NCI-H748 (cell line): ENCODE results near the gene SPEM2.
"Not testable (repeated sequence)": the region's sequence is repeated elsewhere in the genome, so short reads cannot be mapped to it uniquely, and the experiment has no call there.

Source experiments
- DNase-seq: peaks from one replicate; lab custom pipeline; 2025; ENCODE audit not compliant: unreplicated experiment; lab: John Stamatoyannopoulos, UW

Gene SPEM2

GRCh38 chr17:7468804-7469389 is 43.5 kb downstream of the SPEM2 start:
- no peak for DNase-seq

- DNase-seq = not testable (repeated sequence)
Observed at GRCh38 chr17:7469843-7470242, 44.4 kb downstream of the SPEM2 start.

- not testable (repeated sequence) for DNase-seq
Observed at GRCh38 chr17:7470457-7470973, 45.1 kb downstream of the SPEM2 start.

- DNase-seq = no peak
Observed at GRCh38 chr17:7471729-7472128, 46.3 kb downstream of the SPEM2 start.

GRCh38 chr17:7474767-7475166 is 49.4 kb downstream of the SPEM2 start:
- DNase-seq = not testable (repeated sequence)

GRCh38 chr17:7475764-7476422 is 50.5 kb downstream of the SPEM2 start:
- DNase-seq = no peak

- no peak for DNase-seq
Observed at GRCh38 chr17:7476494-7476893, 51.1 kb downstream of the SPEM2 start.

GRCh38 chr17:7476951-7477350 is 51.5 kb downstream of the SPEM2 start:
- DNase-seq = no peak
